ENCODE measurements around the gene ADORA2B.
A peak's percentile ranks its signal among the peaks of the same experiment; 100 is the strongest.

Gene ADORA2B

GRCh38 chr17:15999141-15999973, 54.4 kb downstream of the ADORA2B start, which contains the start of the genes TTC19 and ZSWIM7:
Gene TTC19, plus strand, starts transcription at chr17:15999824. Its CDS starts 25 bp downstream, at chr17:15999849.
Gene ZSWIM7, minus strand, starts transcription at chr17:15999704. Its CDS starts 110 bp downstream, at chr17:15999594.
- peak; percentile 98 for DNase-seq

- no peak for DNase-seq
Observed at GRCh38 chr17:15999974-16000827, 55.3 kb downstream of the ADORA2B start.

GRCh38 chr17:16001226-16001897, 56.4 kb downstream of the ADORA2B start:
- DNase-seq: peak; percentile 60

GRCh38 chr17:16002708-16003260, 57.9 kb downstream of the ADORA2B start:
- no peak for DNase-seq

- DNase-seq: no peak
Observed at GRCh38 chr17:16003841-16004240, 58.9 kb downstream of the ADORA2B start.

- DNase-seq: no peak
Observed at GRCh38 chr17:16005636-16006035, 60.7 kb downstream of the ADORA2B start.

- DNase-seq: peak; percentile 28
Observed at GRCh38 chr17:16007439-16007838, 62.5 kb downstream of the ADORA2B start.

GRCh38 chr17:16013943-16014407, 69.0 kb downstream of the ADORA2B start:
- no peak for DNase-seq

- no peak for DNase-seq
Observed at GRCh38 chr17:16019347-16019746, 74.4 kb downstream of the ADORA2B start.

GRCh38 chr17:16023881-16024280, 79.0 kb downstream of the ADORA2B start:
- DNase-seq: no peak

GRCh38 chr17:16025202-16025601, 80.3 kb downstream of the ADORA2B start:
- no peak for DNase-seq

All from activated CD4-positive, alpha-beta T cell treated with anti-CD3 and anti-CD28 coated beads, Interleukin-2, amount 50 U/mL, for 16 hours (primary cell).